ENCODE results near the gene DDX19B. TPM values are rescaled to one million over a fixed set of nuclear protein-coding genes. Genes with fewer than 3 reads are reported as not detected.
A peak's percentile ranks its signal among the peaks of the same experiment; 100 is the strongest.
"Not testable (repeated sequence)": the region's sequence is repeated elsewhere in the genome, so short reads cannot be mapped to it uniquely, and the experiment has no call there.

The DDX19B gene
- 10 to 100 TPM; 20.8 to 30.9 (median 26.7) TPM for total RNA-seq (2021; fragmentation: NEBNext Ultra II Directional; extraction: Animal tissue kit (Norgen Biotek cat#: 25700))
- long read RNA-seq, transcript DDX19B-201 (12 exons, 3,386 nt), result major isoform, 23 of 35 reads
- long read RNA-seq, partial matches to known transcripts, result 6 of 35 reads
- long read RNA-seq, other reads (novel, unspliced or antisense), result 1 of 35 reads

- peak within 1 kb of the TSS; percentile 93 for H3K27ac Mint-ChIP-seq
These were observed at the start of gene DDX19B for GRCh38 chr16:70298988-70299938. Gene DDX19B (plus strand): TSS chr16:70299186. CDS start chr16:70299298, 112 bp downstream.

GRCh38 chr16:70249697-70250096 is 49.3 kb upstream of the DDX19B start:
- Mint-ChIP-seq H3K4me3 (peak overlapping the region; percentile 71), H3K4me1 (ENCODE audit: low read depth) (peaks cover 11% of the 10 kb centered on the region), H3K36me3 (ENCODE audit: low read depth) (peaks cover 20% of the 10 kb centered on the region)
- not testable (repeated sequence) for H3K27me3 Mint-ChIP-seq (ENCODE audit: insufficient read depth); H3K27ac Mint-ChIP-seq; H3K9me3 Mint-ChIP-seq; DNase-seq

More at GRCh38 chr16:70298988-70299938, at the start of gene DDX19B:
- Mint-ChIP-seq H3K4me3 (peak within 1 kb of the TSS; percentile 93), H3K27me3 (ENCODE audit: insufficient read depth) (0 out of 2 replicates have a peak, but pooled peaks cover 3% of the 10 kb centered on the region), H3K9me3 (peaks cover 24% of the 10 kb centered on the region), H3K4me1 (ENCODE audit: low read depth) (peaks cover 29% of the 10 kb centered on the region), H3K36me3 (ENCODE audit: low read depth) (peaks cover 32% of the 10 kb centered on the region)
- DNase-seq, result peak; percentile 40
- 0 out of 2 replicates have a peak, but pooled peaks have one; percentile 14 for TF ChIP-seq CTCF (IDR thresholded peaks at IDR 0.05)

GRCh38 chr16:70250748-70251628 is 48.0 kb upstream of the DDX19B start:
- peak overlapping the region; percentile 85 for H3K4me3 Mint-ChIP-seq
- H3K27ac Mint-ChIP-seq, result peak overlapping the region; percentile 59
- H3K9me3 Mint-ChIP-seq, result no peaks in the 10 kb centered on the region
- peaks cover 20% of the 10 kb centered on the region for H3K36me3 Mint-ChIP-seq (ENCODE audit: low read depth)
- peak; percentile 28 for DNase-seq
- peaks cover 6% of the 10 kb centered on the region; the same call in 1 of the 2 replicates for H3K27me3 Mint-ChIP-seq (ENCODE audit: insufficient read depth)
- TF ChIP-seq CTCF (IDR thresholded peaks at IDR 0.05), result no peak
- H3K4me1 Mint-ChIP-seq (ENCODE audit: low read depth), result peaks cover 11% of the 10 kb centered on the region

- peaks cover 20% of the 10 kb centered on the region for H3K36me3 Mint-ChIP-seq (ENCODE audit: low read depth)
- H3K4me1 Mint-ChIP-seq (ENCODE audit: low read depth), result peaks cover 11% of the 10 kb centered on the region
- peaks cover 6% of the 10 kb centered on the region; the same call in 1 of the 2 replicates for H3K27me3 Mint-ChIP-seq (ENCODE audit: insufficient read depth)
- DNase-seq, result peak; percentile 87
- peak within 1 kb of the TSS; percentile 90 for H3K27ac Mint-ChIP-seq
- peak within 1 kb of the TSS; percentile 88 for H3K4me3 Mint-ChIP-seq
- peak; percentile 87 for TF ChIP-seq CTCF (IDR thresholded peaks at IDR 0.05)
- H3K9me3 Mint-ChIP-seq, result no peaks in the 10 kb centered on the region
These were observed 47.2 kb upstream of the DDX19B start, which contains the start of gene EXOSC6 for GRCh38 chr16:70251629-70252354. Gene EXOSC6 (minus strand): TSS chr16:70251940. CDS start chr16:70251900, 40 bp downstream.

- Mint-ChIP-seq H3K36me3 (ENCODE audit: low read depth) (peaks cover 20% of the 10 kb centered on the region), H3K27ac (no peak overlapping the region)
- DNase-seq, result no peak
These were observed 46.5 kb upstream of the DDX19B start for GRCh38 chr16:70252355-70252988.

More at GRCh38 chr16:70252355-70252988, 46.5 kb upstream of the DDX19B start:
- Mint-ChIP-seq H3K4me1 (ENCODE audit: low read depth) (peaks cover 11% of the 10 kb centered on the region), H3K4me3 (no peak overlapping the region; the same call in 1 of the 2 replicates), H3K9me3 (no peaks in the 10 kb centered on the region), H3K27me3 (ENCODE audit: insufficient read depth) (peaks cover 6% of the 10 kb centered on the region; the same call in 1 of the 2 replicates)
- TF ChIP-seq CTCF (IDR thresholded peaks at IDR 0.05), result peak; percentile 65; the same call in 1 of the 2 replicates

Data from HFFc6 (cell line).